ENCODE measurements around the gene IMMT. TPM values are rescaled to one million over a fixed set of nuclear protein-coding genes. Genes with fewer than 3 reads are reported as not detected.

The IMMT gene
- polyA plus RNA-seq, 1 donor from 2014 or later: 45.9 TPM

GRCh38 chr2:86233436-86233835 is 38.2 kb upstream of the IMMT start:
- peak overlapping the region; percentile 0 for H3K9ac ChIP-seq (ENCODE audit: low read length)
- H3K27ac ChIP-seq (ENCODE audit: low read length): peak overlapping the region; percentile 30
- H3K36me3 ChIP-seq (ENCODE audit: insufficient read depth, low read length): peaks cover 7% of the 10 kb centered on the region
- no peaks in the 10 kb centered on the region for H3F3A ChIP-seq (ENCODE audit: insufficient read depth, low read length, poor library complexity, severe bottlenecking)
- H4K20me1 ChIP-seq (ENCODE audit: insufficient read depth): no peaks in the 10 kb centered on the region
- H3K9me2 ChIP-seq (ENCODE audit: insufficient read depth, low read length): no peaks in the 10 kb centered on the region
- no peak overlapping the region for H3K4me3 ChIP-seq (ENCODE audit: low read length)
- no peak overlapping the region for H2AFZ ChIP-seq (ENCODE audit: low read depth, low read length)
- H3K79me2 ChIP-seq (replicated peaks; ENCODE audit: insufficient read depth, low read length): no peaks in the 10 kb centered on the region
- no peaks in the 10 kb centered on the region for H3K9me3 ChIP-seq (ENCODE audit: low read length)
- no peaks in the 10 kb centered on the region for H3K27me3 ChIP-seq (ENCODE audit: insufficient read depth, low read depth, low read length)
- TF ChIP-seq MXI1 (conservative IDR thresholded peaks at IDR 0.05; ENCODE audit: poor library complexity, severe bottlenecking): no peak
- TF ChIP-seq EP300 (conservative IDR thresholded peaks at IDR 0.05; ENCODE audit: poor library complexity, severe bottlenecking): no peak
- no peak for TF ChIP-seq TAF1 (IDR thresholded peaks at IDR 0.05; ENCODE audit: low read depth)
- no peak for TF ChIP-seq EZH2 (IDR thresholded peaks at IDR 0.05; ENCODE audit: borderline replicate concordance, insufficient read depth, low read length, poor library complexity, severe bottlenecking)
- TF ChIP-seq REST (IDR thresholded peaks at IDR 0.05; ENCODE audit: borderline replicate concordance): no peak
- TF ChIP-seq CTCF (IDR thresholded peaks at IDR 0.05; ENCODE audit: poor library complexity, severe bottlenecking): no peak
- TF ChIP-seq SMC3 (conservative IDR thresholded peaks at IDR 0.05; ENCODE audit: poor library complexity): no peak
- TF ChIP-seq RAD21 (conservative IDR thresholded peaks at IDR 0.05): no peak
- no peak for TF ChIP-seq POLR2AphosphoS5 (IDR thresholded peaks at IDR 0.05)
- no peak overlapping the region for H3K4me2 ChIP-seq (ENCODE audit: low read length)

GRCh38 chr2:86232910-86233309 is 37.6 kb upstream of the IMMT start:
- Histone ChIP-seq H3K79me2 (replicated peaks; ENCODE audit: insufficient read depth, low read length) (no peaks in the 10 kb centered on the region), H3K36me3 (ENCODE audit: insufficient read depth, low read length) (peaks cover 10% of the 10 kb centered on the region), H2AFZ (ENCODE audit: low read depth, low read length) (no peak overlapping the region), H4K20me1 (ENCODE audit: insufficient read depth) (no peaks in the 10 kb centered on the region), H3K4me3 (ENCODE audit: low read length) (no peak overlapping the region), H3K27ac (ENCODE audit: low read length) (peak overlapping the region; percentile 30), H3K27me3 (ENCODE audit: insufficient read depth, low read depth, low read length) (no peaks in the 10 kb centered on the region), H3K9me2 (ENCODE audit: insufficient read depth, low read length) (no peaks in the 10 kb centered on the region), H3K4me2 (ENCODE audit: low read length) (no peak overlapping the region), H3K9me3 (ENCODE audit: low read length) (no peaks in the 10 kb centered on the region), H3K9ac (ENCODE audit: low read length) (no peak overlapping the region), H3F3A (ENCODE audit: insufficient read depth, low read length, poor library complexity, severe bottlenecking) (no peaks in the 10 kb centered on the region)
- TF ChIP-seq RAD21 (conservative IDR thresholded peaks at IDR 0.05) (no peak), EZH2 (IDR thresholded peaks at IDR 0.05; ENCODE audit: borderline replicate concordance, insufficient read depth, low read length, poor library complexity, severe bottlenecking) (no peak), EP300 (conservative IDR thresholded peaks at IDR 0.05; ENCODE audit: poor library complexity, severe bottlenecking) (no peak), CTCF (IDR thresholded peaks at IDR 0.05; ENCODE audit: poor library complexity, severe bottlenecking) (no peak), SMC3 (conservative IDR thresholded peaks at IDR 0.05; ENCODE audit: poor library complexity) (no peak), MXI1 (conservative IDR thresholded peaks at IDR 0.05; ENCODE audit: poor library complexity, severe bottlenecking) (no peak), TAF1 (IDR thresholded peaks at IDR 0.05; ENCODE audit: low read depth) (no peak), REST (IDR thresholded peaks at IDR 0.05; ENCODE audit: borderline replicate concordance) (no peak), POLR2AphosphoS5 (IDR thresholded peaks at IDR 0.05) (no peak)

All from neural cell (in vitro differentiated cells).